ENCODE measurements around the gene STAG1. TPM values are rescaled to one million over a fixed set of nuclear protein-coding genes. Genes with fewer than 3 reads are reported as not detected.
"Not testable (repeated sequence)": the region's sequence is repeated elsewhere in the genome, so short reads cannot be mapped to it uniquely, and the experiment has no call there.

The STAG1 gene
- total and polyA plus RNA-seq, 4 donors: 4.6 to 28.0 (median 16.6) TPM

- no peaks in the 10 kb centered on the region for H3K27me3 ChIP-seq (ENCODE audit: control insufficient read depth in 4 of 4, insufficient read depth in 4 of 4, low read length in 3 of 4)
- WGBS: 76% methylated on average over 2 of the region's 2 CpGs
- TF ChIP-seq TAF1 (conservative IDR thresholded peaks at IDR 0.05): no peak
- TF ChIP-seq GABPA (IDR thresholded peaks at IDR 0.05 in 1 of 2, conservative IDR thresholded peaks at IDR 0.05 in 1 of 2): no peak
- no peak for TF ChIP-seq HNF4G (IDR thresholded peaks at IDR 0.05)
- no peak for TF ChIP-seq RXRA (IDR thresholded peaks at IDR 0.05)
- no peak for TF ChIP-seq RAD21 (IDR thresholded peaks at IDR 0.05)
- TF ChIP-seq NR2F2 (IDR thresholded peaks at IDR 0.05): no peak
- no peak for TF ChIP-seq SP1 (IDR thresholded peaks at IDR 0.05)
- TF ChIP-seq HNF4A (conservative IDR thresholded peaks at IDR 0.05): no peak
- no peak for TF ChIP-seq ZBTB33 (IDR thresholded peaks at IDR 0.05)
- no peak overlapping the region for H3K27ac ChIP-seq (ENCODE audit: low read depth in 1 of 2, low read length in 2 of 2)
- H3K36me3 ChIP-seq (ENCODE audit: control insufficient read depth in 4 of 4, insufficient read depth in 3 of 4, low read depth in 1 of 4, low read length in 3 of 4): peaks cover 0 to 2% (median 0%) of the 10 kb centered on the region in 4 donors
- DNase-seq (ENCODE audit: low spot score): no peak
- no peak overlapping the region for H3K4me3 ChIP-seq (ENCODE audit: low read depth in 1 of 3, low read length in 3 of 3)
- H3K9ac ChIP-seq (ENCODE audit: low read depth in 1 of 2, low read length in 2 of 2): no peak overlapping the region
- H3K4me1 ChIP-seq (ENCODE audit: control insufficient read depth in 4 of 4, insufficient read depth in 4 of 4, low read length in 3 of 4): peaks cover 0 to 9% (median 1%) of the 10 kb centered on the region in 4 donors
- no peaks in the 10 kb centered on the region for H3K9me3 ChIP-seq (ENCODE audit: control insufficient read depth in 4 of 4, low read length in 3 of 4)
Measured at GRCh38 chr3:136741063-136741462, 11.1 kb downstream of the STAG1 start.

- no peak for DNase-seq (ENCODE audit: low spot score)
- no peak overlapping the region for H3K4me3 ChIP-seq (ENCODE audit: low read depth in 1 of 3, low read length in 3 of 3)
- 88% methylated on average over 7 of the region's 7 CpGs for WGBS
Measured at GRCh38 chr3:136740351-136740958, 11.7 kb downstream of the STAG1 start.

GRCh38 chr3:136736950-136737349 is 15.2 kb downstream of the STAG1 start:
- peaks cover 5 to 15% (median 10%) of the 10 kb centered on the region in 4 donors for H3K4me1 ChIP-seq (ENCODE audit: control insufficient read depth in 4 of 4, insufficient read depth in 4 of 4, low read length in 3 of 4)
- not testable (repeated sequence) for H3K36me3 ChIP-seq (ENCODE audit: control insufficient read depth in 4 of 4, insufficient read depth in 3 of 4, low read depth in 1 of 4, low read length in 3 of 4); H3K9ac ChIP-seq (ENCODE audit: low read depth in 1 of 2, low read length in 2 of 2); H3K27ac ChIP-seq (ENCODE audit: low read depth in 1 of 2, low read length in 2 of 2); H3K4me3 ChIP-seq (ENCODE audit: low read depth in 1 of 3, low read length in 3 of 3); DNase-seq (ENCODE audit: low spot score); H3K9me3 ChIP-seq (ENCODE audit: control insufficient read depth in 4 of 4, low read length in 3 of 4); H3K27me3 ChIP-seq (ENCODE audit: control insufficient read depth in 4 of 4, insufficient read depth in 4 of 4, low read length in 3 of 4)
- 89% methylated on average over 8 of the region's 8 CpGs for WGBS

More at GRCh38 chr3:136740351-136740958, 11.7 kb downstream of the STAG1 start:
- TF ChIP-seq HNF4A (conservative IDR thresholded peaks at IDR 0.05) (peak in 1 of 2 donors; percentile 19), ZBTB33 (IDR thresholded peaks at IDR 0.05) (no peak)
- no peak overlapping the region for H3K9ac ChIP-seq (ENCODE audit: low read depth in 1 of 2, low read length in 2 of 2)
- peaks cover 0 to 8% (median 2%) of the 10 kb centered on the region in 4 donors for H3K4me1 ChIP-seq (ENCODE audit: control insufficient read depth in 4 of 4, insufficient read depth in 4 of 4, low read length in 3 of 4)
- H3K27me3 ChIP-seq (ENCODE audit: control insufficient read depth in 4 of 4, insufficient read depth in 4 of 4, low read length in 3 of 4): no peaks in the 10 kb centered on the region
- no peak overlapping the region for H3K27ac ChIP-seq (ENCODE audit: low read depth in 1 of 2, low read length in 2 of 2)
- peaks cover 0 to 2% (median 0%) of the 10 kb centered on the region in 4 donors for H3K36me3 ChIP-seq (ENCODE audit: control insufficient read depth in 4 of 4, insufficient read depth in 3 of 4, low read depth in 1 of 4, low read length in 3 of 4)
- H3K9me3 ChIP-seq (ENCODE audit: control insufficient read depth in 4 of 4, low read length in 3 of 4): no peaks in the 10 kb centered on the region
